GM13976 (cell line): ENCODE results near the gene PRKAG2.

Experiments
- DNase-seq: peaks from one replicate; pipeline ENCODE4 v3.0.0; 2012; ENCODE audit warnings: low spot score
- CTCF ChIP-seq: IDR thresholded peaks from 2 replicates; pipeline ENCODE4 v1.5.1; 2012; ENCODE audit warnings: borderline replicate concordance, mild to moderate bottlenecking; ENCODE audit not compliant: insufficient read depth; ENCODE audit errors: extremely low read depth, missing control alignments, control extremely low read depth
- in situ Hi-C: fragments of 300-500 bp; cut with MboI; formaldehyde crosslinking; loops from one replicate; pipeline ENCODE4 v1.12.0; 2022; ENCODE audit warnings: low sequenced_read_pairs, mixed read lengths, inconsistent platforms; ENCODE audit not compliant: unreplicated experiment

The PRKAG2 gene

GRCh38 chr7:151663382-151664100 is 213.4 kb downstream of the PRKAG2 start:
- TF ChIP-seq CTCF = no peak
- DNase-seq = no peak
- in situ Hi-C loops = no loop called here

- DNase-seq = no peak
- in situ Hi-C loops = no loop called here
- no peak for TF ChIP-seq CTCF
Measured at GRCh38 chr7:151662251-151662826, 214.6 kb downstream of the PRKAG2 start.

GRCh38 chr7:151661587-151661986 is 215.3 kb downstream of the PRKAG2 start:
- in situ Hi-C loops = no loop called here
- DNase-seq = no peak
- no peak for TF ChIP-seq CTCF

- DNase-seq = no peak
- in situ Hi-C loops = no loop called here
- TF ChIP-seq CTCF = no peak
Measured at GRCh38 chr7:151660141-151660540, 216.8 kb downstream of the PRKAG2 start.

- no peak for DNase-seq
- TF ChIP-seq CTCF = no peak
- in situ Hi-C loops = no loop called here
Measured at GRCh38 chr7:151659219-151659618, 217.7 kb downstream of the PRKAG2 start.

- TF ChIP-seq CTCF = no peak
- DNase-seq = no peak
- in situ Hi-C loops = no loop called here
Measured at GRCh38 chr7:151658778-151659177, 218.1 kb downstream of the PRKAG2 start.

GRCh38 chr7:151657173-151657572 is 219.7 kb downstream of the PRKAG2 start:
- no peak for DNase-seq
- in situ Hi-C loops = no loop called here
- TF ChIP-seq CTCF = no peak
